ENCODE measurements around the gene SLC9A4.

The SLC9A4 gene

DNA sequence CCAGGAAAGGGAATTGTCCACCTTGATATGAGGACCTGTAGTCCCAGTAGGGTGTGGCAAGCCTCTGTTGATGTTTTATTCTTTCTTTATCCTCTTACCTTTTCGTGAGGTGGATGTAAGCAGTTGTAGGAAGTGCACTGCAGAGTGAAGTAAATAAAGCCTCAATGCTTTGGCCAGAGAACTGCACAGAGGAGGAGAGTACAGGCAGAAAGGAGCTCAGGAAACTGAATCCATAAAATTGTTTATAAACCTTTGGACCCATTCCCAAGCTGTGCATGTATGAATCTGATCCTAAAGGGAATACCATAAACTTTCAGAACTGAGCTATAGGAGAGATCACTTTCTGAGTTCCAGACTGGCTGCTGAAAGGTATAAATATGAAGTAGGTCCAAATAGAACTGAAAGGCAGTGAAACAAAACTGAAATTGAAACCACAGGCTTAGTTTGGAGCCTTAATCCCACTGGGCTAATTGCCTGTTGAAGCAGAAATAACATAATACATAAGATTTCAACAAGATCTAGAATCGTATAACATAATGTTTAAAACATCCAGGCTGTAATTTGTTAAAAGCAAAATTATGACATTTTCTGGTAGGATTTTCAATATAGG, 17.9 kb upstream of the SLC9A4 start:
- DNase-seq (ENCODE audit: low read depth in 2 of 2): no peak

DNA sequence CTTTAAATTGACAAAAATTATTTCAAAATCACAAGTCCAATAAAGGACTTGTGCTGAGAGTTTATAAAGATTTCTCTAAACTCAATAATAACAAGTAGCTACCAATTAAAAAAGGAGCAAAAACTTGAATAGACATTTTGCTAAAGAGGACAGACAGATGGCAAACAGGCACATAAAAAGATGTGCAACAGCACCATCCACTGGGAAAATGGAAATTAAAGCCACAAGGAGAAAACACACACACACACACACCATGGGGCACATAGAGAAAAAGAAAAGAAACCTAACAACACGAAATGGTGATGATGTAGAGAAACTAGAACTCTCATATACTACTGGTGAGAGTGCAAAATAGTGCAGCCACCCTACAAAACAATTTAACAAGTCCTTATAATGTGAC, 12.6 kb upstream of the SLC9A4 start:
- DNase-seq (ENCODE audit: low read depth in 2 of 2): no peak

DNA sequence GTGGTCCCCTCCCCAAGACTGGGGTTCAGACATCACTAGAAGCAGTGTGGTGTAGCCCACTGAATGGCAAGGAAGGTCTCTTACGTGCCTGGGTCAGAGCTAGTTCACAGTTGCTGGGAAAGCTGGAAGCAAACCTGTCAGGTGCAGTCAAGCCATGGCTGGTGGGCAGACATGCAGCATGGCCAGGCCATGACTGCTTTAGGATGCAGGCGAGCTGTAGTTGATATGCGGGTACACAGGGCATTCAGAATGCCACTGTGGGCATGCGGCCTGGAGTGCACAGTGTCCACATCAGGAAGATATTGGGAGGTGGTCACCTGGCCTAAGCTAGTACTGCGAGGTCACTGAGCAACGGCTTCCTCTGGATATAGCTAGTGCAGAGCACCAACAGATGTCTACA, 11.8 kb upstream of the SLC9A4 start:
- no peak for DNase-seq (ENCODE audit: low read depth in 2 of 2)

DNA sequence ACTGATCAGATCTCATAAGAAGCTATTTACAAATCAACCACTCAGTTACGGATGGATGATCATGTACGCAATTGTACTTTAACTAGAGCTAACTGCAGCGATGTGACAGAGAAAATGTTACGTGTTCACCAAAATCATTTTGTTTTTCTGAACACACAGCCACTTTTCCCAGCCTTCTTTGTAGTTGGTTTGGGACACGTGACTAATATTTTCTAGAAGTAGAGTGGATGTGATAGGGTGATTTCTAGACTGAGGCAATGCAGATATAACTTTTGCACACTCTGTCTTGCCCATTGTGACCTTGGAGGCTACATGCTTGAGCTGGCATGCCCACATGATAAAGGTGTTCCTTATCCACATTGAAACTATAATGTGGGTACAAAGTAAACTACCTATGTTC, 9.9 kb upstream of the SLC9A4 start:
- no peak for DNase-seq (ENCODE audit: low read depth in 2 of 2)

DNA sequence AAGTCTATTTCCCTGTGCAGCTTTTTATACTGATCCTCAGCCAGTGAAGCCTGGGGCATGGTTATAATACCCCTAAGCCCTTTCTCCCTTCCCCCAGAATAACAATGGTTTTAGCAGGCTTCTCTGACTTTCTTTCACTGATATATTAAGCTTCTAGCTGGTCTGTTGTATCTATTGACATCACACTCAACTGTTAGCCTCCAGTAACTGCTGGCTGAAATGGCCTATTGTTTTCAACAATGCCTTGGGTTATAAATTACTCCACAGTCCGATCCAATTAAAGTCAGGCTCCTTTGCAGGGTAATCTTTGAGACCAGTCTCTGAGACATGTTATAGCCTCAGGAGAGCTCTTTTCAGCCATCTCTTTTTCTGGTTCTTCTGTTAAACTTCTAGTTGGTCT, 2.9 kb upstream of the SLC9A4 start:
- DNase-seq (ENCODE audit: low read depth in 2 of 2): no peak

DNA sequence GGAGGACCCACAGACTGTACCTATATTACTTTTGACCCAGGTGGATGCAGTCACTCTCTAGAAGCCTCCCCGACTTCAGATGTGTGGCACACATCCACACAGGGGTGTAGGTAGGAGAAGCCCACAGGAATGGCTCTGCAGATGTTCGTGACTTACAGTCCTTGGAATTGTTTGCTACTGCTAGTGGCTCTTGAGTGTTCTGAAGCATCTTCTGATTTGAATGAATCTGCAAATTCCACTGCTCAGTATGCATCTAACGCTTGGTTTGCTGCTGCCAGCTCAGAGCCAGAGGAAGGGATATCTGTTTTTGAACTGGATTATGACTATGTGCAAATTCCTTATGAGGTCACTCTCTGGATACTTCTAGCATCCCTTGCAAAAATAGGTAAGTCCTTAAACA, 605 bp downstream of the SLC9A4 start:
- DNase-seq (ENCODE audit: low read depth in 2 of 2): no peak

DNA sequence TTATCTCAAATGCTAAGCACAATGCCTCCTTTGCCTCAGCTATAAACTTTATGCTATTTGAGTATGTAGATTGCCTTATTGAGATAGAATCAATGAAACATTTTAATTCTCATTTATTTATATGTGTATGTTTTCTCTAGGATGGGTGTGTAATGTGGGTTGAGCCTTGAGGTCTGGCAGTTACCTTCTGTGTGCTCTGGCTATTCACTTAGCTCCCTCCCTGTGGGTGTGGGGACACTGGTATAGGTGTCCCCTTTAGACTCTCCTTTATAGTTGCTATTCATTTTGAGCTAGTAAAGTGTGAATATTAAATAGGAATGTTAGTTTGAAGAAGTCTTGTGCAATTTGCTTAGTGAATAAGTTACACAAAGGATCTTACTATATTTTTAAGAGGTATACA, 1.8 kb downstream of the SLC9A4 start:
- no peak for DNase-seq (ENCODE audit: low read depth in 2 of 2)

DNA sequence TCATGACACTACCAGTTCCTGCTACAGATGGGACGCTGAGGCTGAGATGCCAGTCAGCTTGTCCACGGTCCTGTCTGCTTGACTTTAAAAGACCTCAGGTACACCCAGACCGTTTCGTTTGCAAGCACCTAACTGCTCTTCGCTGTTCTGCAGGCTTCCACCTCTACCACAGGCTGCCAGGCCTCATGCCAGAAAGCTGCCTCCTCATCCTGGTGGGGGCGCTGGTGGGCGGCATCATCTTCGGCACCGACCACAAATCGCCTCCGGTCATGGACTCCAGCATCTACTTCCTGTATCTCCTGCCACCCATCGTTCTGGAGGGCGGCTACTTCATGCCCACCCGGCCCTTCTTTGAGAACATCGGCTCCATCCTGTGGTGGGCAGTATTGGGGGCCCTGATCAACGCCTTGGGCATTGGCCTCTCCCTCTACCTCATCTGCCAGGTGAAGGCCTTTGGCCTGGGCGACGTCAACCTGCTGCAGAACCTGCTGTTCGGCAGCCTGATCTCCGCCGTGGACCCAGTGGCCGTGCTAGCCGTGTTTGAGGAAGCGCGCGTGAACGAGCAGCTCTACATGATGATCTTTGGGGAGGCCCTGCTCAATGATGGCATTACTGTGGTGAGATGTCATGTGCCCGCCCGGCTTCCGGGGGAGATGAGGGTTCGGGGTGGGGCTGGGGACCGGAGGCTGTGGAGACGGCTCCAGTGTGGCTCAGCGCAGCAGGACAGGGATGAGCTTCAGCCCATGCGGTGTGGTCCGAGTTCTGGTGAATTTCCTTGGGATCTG, 5.9 kb downstream of the SLC9A4 start:
- no peak for DNase-seq (ENCODE audit: low read depth in 2 of 2)

DNA sequence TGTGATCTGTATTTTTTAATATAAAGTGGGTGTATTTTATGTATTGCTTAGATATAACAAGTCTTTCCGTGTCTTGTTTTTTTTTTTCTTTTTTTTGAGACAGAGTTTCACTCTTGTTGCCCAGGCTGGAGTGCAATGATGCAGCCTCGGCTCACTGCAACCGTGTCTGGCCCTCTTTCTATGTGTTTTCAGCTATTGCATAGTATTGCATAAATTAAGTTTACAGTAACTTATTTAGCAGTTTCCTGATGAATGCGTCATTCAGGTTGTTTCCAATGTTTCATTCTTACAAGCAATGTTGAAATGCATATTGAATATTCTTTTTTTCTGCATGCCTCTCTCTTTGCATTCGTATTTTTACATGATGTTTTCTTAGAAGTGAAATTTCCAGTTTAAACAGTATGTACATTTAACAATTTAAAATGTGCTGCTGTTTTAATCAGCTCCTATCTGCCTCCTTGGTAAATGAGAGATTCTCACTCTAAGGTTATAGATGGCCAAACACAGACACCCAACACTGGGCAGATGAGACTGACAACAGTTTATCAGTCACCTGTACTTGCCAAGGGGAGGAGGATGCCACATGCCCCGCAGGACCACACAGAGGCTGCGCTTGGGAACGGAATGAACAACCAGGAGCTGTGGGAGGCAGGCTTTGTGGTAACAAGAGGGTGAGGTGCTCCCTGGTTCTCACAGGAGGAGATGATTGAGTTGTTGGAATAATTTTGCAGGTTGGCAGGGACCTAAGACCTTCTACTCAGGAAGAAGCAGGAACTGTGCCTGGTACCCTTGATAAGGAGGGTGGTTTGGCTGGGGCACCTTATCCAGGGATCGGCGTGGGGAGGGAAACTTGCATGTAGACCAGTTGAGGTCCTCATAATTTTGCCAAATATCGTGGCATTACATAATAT, 7.5 kb downstream of the SLC9A4 start:
- no peak for DNase-seq (ENCODE audit: low read depth in 2 of 2)

DNA sequence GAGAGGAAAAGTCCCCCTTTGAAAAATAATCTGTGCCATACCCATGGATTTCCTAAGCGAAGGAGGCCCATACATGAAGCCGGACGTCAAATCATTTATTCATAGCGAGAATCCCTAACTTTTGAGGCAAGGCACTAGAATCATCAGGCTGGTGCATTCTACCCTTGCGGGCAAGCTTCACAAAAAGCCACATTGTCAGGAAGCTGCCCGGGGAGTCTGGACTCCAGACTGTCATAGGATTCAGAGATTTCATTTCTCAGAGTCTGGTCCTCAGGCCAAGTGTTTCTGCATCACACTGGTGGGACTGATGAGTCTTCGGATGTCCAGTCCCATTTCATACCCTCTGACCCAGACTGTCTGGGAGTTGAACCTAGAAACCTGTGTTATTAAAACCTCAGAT, 8.9 kb downstream of the SLC9A4 start:
- no peak for DNase-seq (ENCODE audit: low read depth in 2 of 2)

DNA sequence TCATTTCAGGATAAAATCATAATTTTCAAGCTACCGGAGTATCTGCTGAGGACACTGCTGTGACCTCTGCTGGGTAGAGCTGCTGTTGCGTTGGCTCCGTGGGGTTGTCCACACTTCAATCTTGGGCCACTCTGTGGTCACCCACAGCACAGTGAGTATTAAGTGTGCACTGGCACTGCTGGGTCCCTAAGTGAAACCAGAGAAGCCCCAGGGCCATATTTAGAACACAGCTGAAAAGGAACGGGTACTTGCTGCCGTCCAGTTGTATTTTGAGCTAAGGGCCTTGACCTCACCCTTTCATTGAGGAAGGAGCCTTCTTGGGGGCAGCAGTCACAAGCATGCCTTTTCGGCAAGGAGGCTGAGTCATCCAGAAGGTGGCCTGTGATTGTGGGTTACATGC, 10.1 kb downstream of the SLC9A4 start:
- no peak for DNase-seq (ENCODE audit: low read depth in 2 of 2)

DNA sequence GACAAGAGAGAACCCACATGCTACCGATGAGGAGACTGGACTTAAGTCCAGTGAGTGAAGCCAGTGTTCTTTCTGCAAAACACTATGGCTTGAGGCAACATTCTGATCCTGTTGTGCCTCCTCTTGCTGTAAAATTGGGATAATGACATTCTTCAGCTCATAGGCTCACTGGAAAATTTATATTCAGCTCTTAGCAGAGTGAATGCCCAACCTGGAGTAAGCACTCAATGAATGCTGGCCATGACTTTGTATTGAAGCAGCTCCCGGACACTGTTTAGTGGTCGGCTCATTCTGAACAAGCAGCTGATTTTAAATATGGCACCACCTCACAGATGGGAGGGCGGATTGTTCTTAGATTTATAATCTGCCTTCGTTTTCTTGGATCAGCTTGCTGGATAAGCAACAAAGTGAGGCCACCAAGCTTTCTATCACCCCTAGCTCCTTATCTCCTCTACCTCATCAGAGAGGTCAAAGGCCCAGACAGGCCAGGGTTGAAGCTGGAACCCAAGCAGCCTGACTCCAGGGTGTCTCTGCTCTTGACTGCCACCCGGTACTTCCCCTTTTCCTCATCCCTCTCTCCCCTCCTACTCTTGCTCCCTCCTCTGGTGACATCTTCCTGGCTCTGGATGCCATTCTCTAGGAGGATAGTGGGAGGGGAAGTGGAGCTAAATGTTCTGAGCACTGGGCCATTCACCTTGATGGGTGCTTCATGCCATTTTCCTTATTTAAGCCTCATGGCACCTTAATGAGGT, 11.5 kb downstream of the SLC9A4 start:
- no peak for DNase-seq (ENCODE audit: low read depth in 2 of 2)

DNA sequence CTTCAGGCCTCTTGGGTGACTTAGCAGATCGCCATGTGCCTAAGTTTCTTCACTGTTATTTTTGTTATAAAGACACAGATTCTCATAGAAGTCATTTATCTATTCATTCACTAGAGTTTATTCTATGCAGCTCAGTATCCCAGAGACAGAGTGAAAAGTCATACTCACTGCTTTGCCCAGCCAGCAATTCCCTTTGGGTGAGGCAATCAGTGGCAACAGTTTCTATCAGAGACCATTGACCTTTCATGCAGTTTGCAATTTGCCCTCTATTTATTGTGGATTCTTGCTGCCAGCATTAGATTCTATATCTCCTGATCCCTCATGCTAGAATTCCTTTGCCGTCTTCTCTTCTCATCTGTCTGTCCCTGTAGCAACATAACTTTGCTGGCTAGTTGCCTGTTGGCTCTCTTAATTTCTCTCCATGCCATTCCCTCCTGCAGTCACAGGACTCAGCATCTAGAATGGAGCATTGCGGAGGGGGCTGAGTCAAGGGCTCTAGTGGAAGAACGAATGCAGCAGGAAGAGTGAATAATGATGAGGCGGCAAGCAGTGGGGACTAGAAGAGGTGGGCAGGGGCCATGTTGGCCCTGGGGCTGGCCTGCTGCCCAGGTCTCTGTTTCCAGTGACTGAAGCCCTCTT, 12.2 kb downstream of the SLC9A4 start:
- no peak for DNase-seq (ENCODE audit: low read depth in 2 of 2)

DNA sequence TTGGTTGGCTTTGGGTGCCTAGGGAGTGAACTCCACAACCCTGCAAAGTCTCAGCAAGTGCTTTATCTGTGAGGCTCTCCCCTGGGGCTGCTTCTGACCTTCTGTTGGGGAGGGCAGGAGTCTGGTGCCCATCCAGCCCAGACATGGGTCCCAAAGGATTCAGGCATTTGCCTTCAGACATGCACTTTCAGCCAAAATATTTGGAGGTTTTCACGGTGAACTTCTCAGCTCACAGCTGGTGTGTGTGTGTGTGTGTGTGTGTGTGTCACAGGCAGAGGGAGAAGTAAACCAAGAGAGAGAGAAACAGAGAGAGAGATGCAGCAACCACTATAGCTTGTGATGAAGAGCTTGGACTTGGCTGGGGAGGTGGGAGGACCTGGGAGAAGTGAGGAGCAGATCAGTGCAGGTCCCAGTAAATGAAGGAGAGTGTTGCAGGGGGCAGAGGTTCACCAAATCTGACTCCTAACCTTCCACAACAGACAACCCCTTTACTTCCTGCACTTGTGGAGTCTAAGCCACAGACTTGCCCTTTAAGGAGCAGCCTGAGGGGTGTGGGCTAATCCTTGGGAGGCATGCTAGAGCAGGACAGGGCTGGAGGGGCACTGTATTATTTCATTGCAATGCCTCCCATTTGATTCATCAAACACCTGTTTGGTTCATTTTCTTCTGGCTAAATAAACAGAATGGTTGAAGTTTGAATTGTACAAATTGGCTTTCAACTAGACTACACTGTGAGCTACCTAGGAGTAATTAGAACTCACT, 14.1 kb downstream of the SLC9A4 start:
- no peak for DNase-seq (ENCODE audit: low read depth in 2 of 2)

DNA sequence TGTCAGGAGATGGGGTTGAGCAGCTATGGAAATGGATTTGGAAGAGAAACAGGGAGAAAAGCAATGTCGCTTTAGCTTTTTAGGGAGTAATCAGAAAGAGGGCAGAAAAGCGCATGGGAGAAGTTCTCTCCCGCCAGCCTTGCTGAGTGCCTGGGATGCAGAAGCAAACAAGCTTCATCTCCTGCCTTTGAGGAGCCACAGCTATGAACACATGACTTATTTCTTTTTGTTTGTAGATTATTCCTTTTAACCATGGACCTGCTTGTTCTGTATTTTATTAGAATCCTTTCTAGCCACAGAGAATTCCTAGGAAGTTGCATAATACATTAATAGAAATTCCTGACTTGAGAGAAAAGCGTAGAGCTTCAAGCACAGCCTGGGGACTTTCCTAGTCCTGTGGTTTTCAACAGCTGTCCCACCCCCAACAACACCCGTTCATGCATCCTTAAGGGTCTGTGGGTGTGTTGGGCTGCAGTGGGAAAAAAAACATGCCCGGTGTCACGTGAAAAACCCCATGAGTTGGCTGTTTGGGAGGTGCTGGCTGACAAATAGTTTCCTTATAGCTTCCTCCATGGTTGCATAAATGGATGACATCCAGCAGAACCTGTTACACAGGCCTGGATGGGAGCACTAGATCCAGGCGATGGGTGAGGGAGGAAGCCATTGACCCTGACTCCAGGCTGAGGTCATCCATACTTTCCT, 14.9 kb downstream of the SLC9A4 start:
- DNase-seq (ENCODE audit: low read depth in 2 of 2): no peak

DNA sequence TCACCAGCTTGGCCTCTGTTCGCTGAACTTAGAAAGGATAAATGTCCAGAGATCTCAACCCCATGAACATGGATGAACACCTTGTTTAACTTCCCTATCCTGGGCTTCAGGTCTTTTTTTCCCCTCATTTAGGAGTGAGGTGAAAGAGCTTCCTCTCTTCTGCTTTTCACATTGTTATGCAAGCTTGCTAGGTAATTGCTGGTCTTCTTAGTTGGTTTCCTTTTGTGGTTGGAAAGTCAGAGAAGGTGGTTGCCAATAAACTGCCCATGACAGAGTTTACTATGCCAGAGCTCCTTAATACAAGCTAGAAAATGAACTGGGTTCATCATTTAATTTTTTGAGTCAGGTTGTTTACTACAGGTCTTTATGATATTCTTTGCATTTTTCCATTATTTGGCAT, 16.6 kb downstream of the SLC9A4 start:
- no peak for DNase-seq (ENCODE audit: low read depth in 2 of 2)

DNA sequence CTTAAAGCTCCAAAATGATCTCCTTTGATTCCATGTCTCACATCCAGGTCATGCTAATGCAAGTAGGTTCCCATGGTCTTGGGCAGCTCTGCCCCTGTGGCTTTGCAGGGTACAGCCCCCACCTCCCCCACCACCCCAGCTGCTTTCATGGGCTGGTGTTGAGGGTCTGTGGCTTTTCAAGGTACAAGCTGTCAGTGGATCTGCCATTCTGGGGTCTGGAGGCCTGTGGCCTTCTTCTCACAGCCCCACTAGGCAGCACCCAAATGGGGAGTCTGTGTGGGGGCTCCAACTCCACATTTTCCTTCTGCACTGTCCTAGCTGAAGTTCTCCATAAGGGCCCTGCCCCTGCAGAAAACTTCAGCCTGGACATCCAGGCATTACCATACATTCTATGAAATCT, 19.0 kb downstream of the SLC9A4 start:
- no peak for DNase-seq (ENCODE audit: low read depth in 2 of 2)

DNA sequence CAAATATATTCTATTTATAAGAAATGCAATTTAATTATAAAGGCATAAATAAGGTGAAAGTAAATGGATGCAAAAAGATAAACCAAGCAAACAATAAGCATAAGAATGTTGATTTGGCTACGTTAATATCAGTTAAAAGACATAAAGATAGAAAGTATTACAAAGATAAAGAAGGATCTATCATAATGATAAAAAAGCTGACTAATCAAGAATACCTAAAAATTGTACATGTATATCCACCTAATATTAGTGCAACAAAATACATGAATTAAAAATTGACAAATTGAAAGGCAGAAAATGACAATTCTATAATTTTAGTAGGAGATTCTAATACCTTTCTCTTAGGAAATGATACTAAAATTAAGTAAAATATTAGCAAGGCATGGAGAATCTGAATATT, 21.5 kb downstream of the SLC9A4 start:
- DNase-seq (ENCODE audit: low read depth in 2 of 2): no peak

DNA sequence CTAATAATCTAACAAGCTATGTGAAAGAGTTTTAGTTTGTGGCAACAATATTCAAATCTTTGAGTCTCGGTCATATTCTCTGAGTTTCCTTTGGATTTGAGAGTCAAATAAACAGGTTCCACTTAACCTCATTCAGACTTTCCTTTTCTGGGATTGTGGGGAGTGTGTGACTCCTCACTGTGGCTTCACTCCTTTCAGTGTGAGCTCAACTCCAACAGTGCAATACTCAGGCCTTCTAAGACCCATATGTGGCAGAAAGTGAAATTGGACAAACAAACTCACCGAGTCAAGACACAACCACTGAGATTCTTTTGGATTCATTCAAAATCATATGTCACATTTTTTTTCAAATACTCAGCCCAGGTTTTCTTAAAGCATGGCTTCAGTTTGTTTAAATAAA, 25.4 kb downstream of the SLC9A4 start:
- DNase-seq (ENCODE audit: low read depth in 2 of 2): no peak

DNA sequence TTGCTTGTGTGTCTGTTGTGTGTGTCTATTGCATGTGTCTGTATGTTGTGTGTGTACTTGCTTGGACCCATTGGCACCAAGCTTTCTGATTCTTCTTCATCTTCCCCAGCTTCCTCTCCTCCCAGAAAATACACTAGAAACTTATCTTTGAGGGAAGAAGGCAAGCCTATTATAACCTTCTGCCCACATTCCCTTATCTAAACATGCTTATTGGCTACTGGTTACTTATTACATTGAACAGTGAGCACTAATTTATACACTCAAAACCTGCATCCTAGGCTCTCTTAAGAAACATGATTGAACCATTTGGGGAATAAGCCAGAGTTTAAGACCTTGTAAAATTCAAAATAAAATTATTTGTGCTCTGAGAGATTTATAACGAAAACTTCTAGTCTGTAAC, 26.5 kb downstream of the SLC9A4 start:
- no peak for DNase-seq (ENCODE audit: low read depth in 2 of 2)

All from activated CD4-positive, alpha-beta T cell treated with anti-CD3 and anti-CD28 coated beads for 24 hours (primary cell).